Measurements from ENCODE around the gene MRPS26. TPM values are rescaled to one million over a fixed set of nuclear protein-coding genes. Genes with fewer than 3 reads are reported as not detected.

MRPS26 gene
- total RNA-seq, 4 donors from 2014 or later = 13.2 to 157 (median 35.8) TPM

DNA sequence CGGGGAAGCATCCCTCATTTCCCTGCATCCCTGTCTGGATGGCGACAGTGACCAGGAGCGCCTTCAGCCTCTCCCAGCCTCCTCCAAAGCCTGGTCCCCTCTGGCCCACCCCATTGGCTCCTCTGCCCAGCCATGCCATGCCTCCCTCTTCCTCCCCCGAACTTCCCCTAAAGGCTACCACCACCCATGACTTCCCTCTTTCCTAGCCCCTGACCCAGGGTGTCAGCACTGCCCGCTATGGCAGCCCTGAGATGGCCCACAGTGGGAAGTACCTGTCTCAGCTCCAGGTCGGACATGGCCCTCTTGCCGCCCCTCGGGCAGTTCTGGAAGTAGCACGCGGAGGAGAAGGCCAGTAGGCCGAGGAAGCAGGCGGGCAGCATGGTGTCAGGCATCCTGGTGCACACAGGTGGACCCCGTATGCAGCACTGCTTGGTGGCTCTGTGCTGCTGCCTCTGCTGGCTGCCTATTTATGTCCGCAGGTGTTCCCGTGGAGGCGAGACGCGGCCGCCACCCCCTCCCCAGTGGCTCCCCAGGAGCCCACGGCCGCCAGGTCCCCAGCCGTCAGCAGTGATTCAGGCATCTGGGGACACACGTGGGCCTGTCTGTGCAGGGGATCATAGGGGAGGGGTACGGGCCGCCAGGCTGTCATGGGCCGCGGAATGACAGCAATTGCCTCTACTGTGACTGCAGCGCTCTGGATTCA, 38.6 kb downstream of the MRPS26 start, which contains the start of gene AVP:
Gene AVP (minus strand): TSS at position 442 of the 703 bp plus-strand sequence. CDS start 50 bp downstream, at position 392.
- intact Hi-C loops (cut with DNase I; ENCODE audit: low total_unique reads) = no loop called here
- Histone ChIP-seq H3K27ac (no peak within 1 kb of the TSS), H3K4me3 (no peak within 1 kb of the TSS), H3K27me3 (peaks cover 4 to 7% of the 10 kb centered on the region in 2 donors), H3K4me1 (no peaks in the 10 kb centered on the region), H3K9me3 (no peaks in the 10 kb centered on the region), H3K36me3 (no peaks in the 10 kb centered on the region)
- no peak for DNase-seq
- TF ChIP-seq CTCF (IDR thresholded peaks at IDR 0.05) = no peak
- no peak for TF ChIP-seq POLR2A (IDR thresholded peaks at IDR 0.05)

DNA sequence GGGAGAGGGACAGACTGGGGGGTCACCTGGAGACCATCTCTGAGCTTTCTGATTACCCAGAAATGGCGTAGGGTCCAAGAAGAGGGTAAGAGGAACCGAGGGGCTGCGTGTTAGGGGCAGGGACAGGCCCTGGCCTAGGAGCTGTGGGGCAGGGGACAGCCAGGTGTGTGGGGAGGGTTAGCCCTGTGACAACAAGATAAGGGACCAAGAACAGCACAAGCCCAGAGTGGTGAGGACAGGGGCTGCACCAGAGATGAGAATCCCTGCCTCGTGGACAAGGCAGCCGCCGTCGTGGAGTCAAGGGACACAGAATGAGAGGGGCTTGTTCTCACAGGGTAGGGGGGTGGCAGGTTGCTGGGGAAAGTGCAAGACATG, 39.1 kb downstream of the MRPS26 start:
- H3K9me3 ChIP-seq = no peaks in the 10 kb centered on the region
- H3K36me3 ChIP-seq = no peaks in the 10 kb centered on the region
- intact Hi-C loops (cut with DNase I; ENCODE audit: low total_unique reads) = no loop called here
- H3K4me3 ChIP-seq = no peak overlapping the region
- TF ChIP-seq POLR2A (IDR thresholded peaks at IDR 0.05) (no peak), CTCF (IDR thresholded peaks at IDR 0.05) (no peak)
- no peaks in the 10 kb centered on the region for H3K4me1 ChIP-seq
- H3K27ac ChIP-seq = no peak overlapping the region
- peaks cover 4 to 7% of the 10 kb centered on the region in 2 donors for H3K27me3 ChIP-seq
- DNase-seq = no peak

- Histone ChIP-seq H3K27ac (no peak overlapping the region), H3K4me1 (no peaks in the 10 kb centered on the region), H3K9me3 (no peaks in the 10 kb centered on the region), H3K27me3 (peaks cover 4 to 7% of the 10 kb centered on the region in 2 donors), H3K36me3 (no peaks in the 10 kb centered on the region), H3K4me3 (no peak overlapping the region)
- DNase-seq = no peak
- no peak for TF ChIP-seq CTCF (IDR thresholded peaks at IDR 0.05)
- TF ChIP-seq POLR2A (IDR thresholded peaks at IDR 0.05) = no peak
- intact Hi-C loops (cut with DNase I; ENCODE audit: low total_unique reads) = no loop called here
Measured at GRCh38 chr20:3085571-3086072, 39.8 kb downstream of the MRPS26 start.

DNA sequence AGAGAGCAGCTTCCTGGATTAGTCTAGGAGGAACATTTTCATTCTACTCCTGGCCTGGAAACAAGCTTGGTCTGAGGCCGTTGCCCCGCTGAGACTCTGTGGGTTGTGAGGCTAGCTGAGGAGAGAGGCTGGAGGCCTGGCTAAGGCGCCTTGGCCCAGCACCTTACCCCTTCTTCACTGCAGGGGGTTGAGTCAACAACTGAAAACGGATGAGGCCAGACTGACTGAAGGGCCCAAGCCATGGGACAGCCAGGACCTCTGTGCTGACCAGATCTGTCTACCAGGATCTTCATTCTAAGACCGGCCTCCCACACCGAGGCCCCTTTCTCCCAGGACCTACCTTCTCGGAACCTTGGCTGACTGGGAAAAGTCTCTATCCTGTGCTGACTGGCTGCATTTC, 42.2 kb downstream of the MRPS26 start:
- H3K4me1 ChIP-seq = peaks cover 0 to 5% of the 10 kb centered on the region in 2 donors
- no peak overlapping the region for H3K4me3 ChIP-seq
- no peaks in the 10 kb centered on the region for H3K9me3 ChIP-seq
- H3K27ac ChIP-seq = no peak overlapping the region
- no peaks in the 10 kb centered on the region for H3K36me3 ChIP-seq
- H3K27me3 ChIP-seq = peaks cover 3 to 5% of the 10 kb centered on the region in 2 donors
- no peak for TF ChIP-seq CTCF (IDR thresholded peaks at IDR 0.05)
- no peak for TF ChIP-seq POLR2A (IDR thresholded peaks at IDR 0.05)
- DNase-seq = no peak
- intact Hi-C loops (cut with DNase I; ENCODE audit: low total_unique reads) = no loop called here

DNA sequence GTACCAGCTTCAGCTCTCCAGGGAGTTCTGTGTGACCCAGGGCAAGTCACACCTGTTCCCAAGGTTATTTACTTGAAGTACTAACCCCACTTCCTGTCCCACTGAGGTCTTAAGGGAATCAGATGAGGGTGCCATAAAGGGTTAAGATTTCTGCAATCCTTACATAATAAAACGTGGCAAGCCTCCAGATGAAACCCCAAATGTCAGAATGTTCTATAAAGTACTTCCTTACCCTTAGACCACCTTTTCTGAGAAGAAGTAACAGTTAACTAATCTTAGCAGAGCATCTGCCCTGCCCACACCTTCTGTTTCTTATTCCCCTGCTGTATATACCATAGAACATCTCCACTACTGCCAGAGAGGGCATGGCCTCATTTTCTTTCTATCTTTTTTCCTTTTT, 44.7 kb downstream of the MRPS26 start:
- DNase-seq = no peak
- H3K27me3 ChIP-seq = no peaks in the 10 kb centered on the region
- no peak overlapping the region for H3K27ac ChIP-seq
- intact Hi-C loops (cut with DNase I; ENCODE audit: low total_unique reads) = no loop called here
- no peaks in the 10 kb centered on the region for H3K36me3 ChIP-seq
- H3K4me1 ChIP-seq = peaks cover 0 to 8% of the 10 kb centered on the region in 2 donors
- no peaks in the 10 kb centered on the region for H3K9me3 ChIP-seq
- H3K4me3 ChIP-seq = no peak overlapping the region
- TF ChIP-seq POLR2A (IDR thresholded peaks at IDR 0.05) (no peak), CTCF (IDR thresholded peaks at IDR 0.05) (no peak)
